HEK293T (cell line): ENCODE data around the gene KLHDC10.

Experiments
- ELF4 ChIP-seq: fragments of 450-650 bp; IDR thresholded peaks from 2 replicates; pipeline ENCODE4 v1.6.1; 2017; ENCODE audit warnings: antibody characterized with exemption
- FOXA1 ChIP-seq: fragments of 450-650 bp; IDR thresholded peaks from 2 replicates; pipeline ENCODE4 v1.6.1; 2016; ENCODE audit warnings: mild to moderate bottlenecking
- FOXK2 ChIP-seq: fragments of 450-650 bp; IDR thresholded peaks from 2 replicates; pipeline ENCODE4 v1.6.1; 2016; ENCODE audit warnings: mild to moderate bottlenecking
- FOXM1 ChIP-seq: fragments of 450-650 bp; IDR thresholded peaks from 2 replicates; pipeline ENCODE4 v1.6.1; 2017; ENCODE audit warnings: mild to moderate bottlenecking, borderline replicate concordance
- HDGF ChIP-seq: fragments of 450-650 bp; IDR thresholded peaks from 2 replicates; pipeline ENCODE4 v1.6.1; 2017; ENCODE audit warnings: antibody characterized with exemption, borderline replicate concordance
- L3MBTL2 ChIP-seq: fragments of 450-650 bp; conservative IDR thresholded peaks from 2 replicates; pipeline ENCODE4 v1.6.1; 2016; ENCODE audit warnings: mild to moderate bottlenecking
- LEF1 ChIP-seq: fragments of 450-650 bp; IDR thresholded peaks from 2 replicates; pipeline ENCODE4 v1.6.1; 2017; ENCODE audit warnings: mild to moderate bottlenecking, borderline replicate concordance
- SP1 ChIP-seq: fragments of 450-650 bp; IDR thresholded peaks from 2 replicates; pipeline ENCODE4 v1.6.1; 2017
- SUZ12 ChIP-seq: fragments of 450-650 bp; IDR thresholded peaks from 2 replicates; pipeline ENCODE4 v1.6.1; 2016; ENCODE audit warnings: mild to moderate bottlenecking
- TARDBP ChIP-seq: fragments of 450-650 bp; IDR thresholded peaks from 2 replicates; pipeline ENCODE4 v1.6.1; 2016
- ZNF384 ChIP-seq: fragments of 450-650 bp; IDR thresholded peaks from 2 replicates; pipeline ENCODE4 v1.6.1; 2016

DNA sequence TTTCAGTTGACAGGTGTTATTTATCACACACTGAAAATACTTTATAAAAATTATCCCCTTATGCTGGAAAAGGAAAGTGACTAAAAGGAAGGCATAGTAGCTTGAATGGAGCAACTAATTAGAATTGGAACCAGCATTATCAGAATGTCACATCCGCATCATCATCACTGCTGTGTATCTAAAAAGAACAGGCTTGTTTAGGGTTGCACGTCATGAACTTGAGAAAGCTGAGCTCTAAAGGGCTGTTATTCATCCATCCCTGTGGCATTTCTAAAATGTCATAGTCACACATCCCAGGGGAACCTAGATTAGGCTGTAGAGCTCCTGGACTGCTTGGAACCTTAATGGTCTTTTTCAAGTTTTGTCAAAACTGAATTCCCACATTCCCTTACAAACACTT is 54.4 kb downstream of the KLHDC10 start:
- TF ChIP-seq SUZ12 (no peak), FOXM1 (no peak), ZNF384 (no peak), HDGF (no peak), TARDBP (no peak), FOXK2 (no peak), L3MBTL2 (no peak), SP1 (no peak), LEF1 (no peak), FOXA1 (no peak), ELF4 (no peak)
